ENCODE results near the gene CTBP1. TPM values are rescaled to one million over a fixed set of nuclear protein-coding genes. Genes with fewer than 3 reads are reported as not detected.

The CTBP1 gene
- total RNA-seq, 1 donor from 2014 or later = 133 TPM

DNA sequence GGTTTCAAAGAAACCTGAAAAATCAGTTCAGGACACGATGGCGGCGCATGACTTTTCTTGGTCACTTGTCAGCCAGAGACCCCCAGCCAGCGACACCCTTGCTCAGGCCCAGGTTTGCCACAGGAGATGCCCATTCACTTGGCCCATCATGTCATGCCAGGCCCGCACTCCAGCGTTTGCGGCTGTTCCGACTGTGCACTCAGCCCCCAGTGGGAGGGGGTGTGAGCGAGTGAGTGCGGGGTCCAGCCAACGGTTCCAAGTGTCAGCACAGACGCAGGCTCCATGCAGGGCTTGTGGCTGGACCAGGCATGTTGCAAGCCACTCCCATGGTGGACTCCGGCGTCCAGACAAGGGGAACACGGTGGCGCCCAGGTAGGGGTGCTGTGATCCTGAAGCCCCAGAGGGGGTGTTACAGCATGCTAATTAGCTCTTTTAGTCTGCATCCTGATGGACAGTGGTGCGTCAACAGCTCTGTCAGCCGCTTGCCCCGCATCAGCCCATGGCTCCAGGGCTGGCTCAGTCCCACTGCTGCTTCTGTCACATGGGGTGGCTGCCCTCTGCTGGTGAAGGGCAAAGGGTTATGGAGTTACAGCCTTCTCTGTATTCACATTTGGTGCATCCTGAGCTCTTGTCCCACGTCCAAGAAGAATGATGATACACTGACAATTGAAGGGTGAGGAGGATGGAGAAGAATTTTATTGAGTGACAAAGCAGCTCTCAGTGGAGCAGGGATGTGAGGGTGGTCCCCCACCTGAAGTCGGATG lies 37.0 kb upstream of the CTBP1 start:
- intact Hi-C loops (cut with micrococcal nuclease) = no loop called here
- DNase-seq = no peak
- ATAC-seq = no peak

DNA sequence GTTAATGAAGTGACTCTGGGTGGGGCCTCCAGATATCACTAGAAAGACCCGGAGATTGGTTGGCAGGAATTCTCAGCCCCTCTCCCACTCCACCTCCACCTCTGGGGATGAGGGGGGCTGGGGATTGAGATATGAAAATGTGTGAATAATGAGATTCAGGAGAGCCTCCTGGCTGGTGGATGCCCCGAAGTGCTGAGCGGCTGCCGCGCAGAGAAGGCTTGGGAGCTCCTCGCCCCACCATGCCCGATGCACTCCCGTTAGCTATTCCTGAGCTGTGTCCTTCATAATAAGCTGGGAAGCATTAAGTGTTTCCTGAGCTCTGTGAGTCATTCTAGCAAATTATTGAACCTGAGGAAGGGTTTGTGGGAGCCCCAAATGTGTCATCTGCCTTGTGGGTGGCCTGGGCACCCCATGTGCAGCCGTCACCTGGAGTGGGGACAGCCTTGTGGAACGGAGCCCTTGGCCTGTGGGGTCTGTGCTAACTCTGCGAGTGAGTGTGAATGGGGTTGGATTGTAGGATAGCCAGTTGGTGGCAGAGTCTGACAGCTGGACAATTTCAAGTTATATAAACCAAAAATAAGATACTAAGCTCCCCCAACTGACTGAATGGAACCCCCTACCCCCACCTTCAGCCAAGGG lies 36.3 kb upstream of the CTBP1 start:
- intact Hi-C loops (cut with micrococcal nuclease) = no loop called here
- ATAC-seq (no peak), DNase-seq (no peak)

DNA sequence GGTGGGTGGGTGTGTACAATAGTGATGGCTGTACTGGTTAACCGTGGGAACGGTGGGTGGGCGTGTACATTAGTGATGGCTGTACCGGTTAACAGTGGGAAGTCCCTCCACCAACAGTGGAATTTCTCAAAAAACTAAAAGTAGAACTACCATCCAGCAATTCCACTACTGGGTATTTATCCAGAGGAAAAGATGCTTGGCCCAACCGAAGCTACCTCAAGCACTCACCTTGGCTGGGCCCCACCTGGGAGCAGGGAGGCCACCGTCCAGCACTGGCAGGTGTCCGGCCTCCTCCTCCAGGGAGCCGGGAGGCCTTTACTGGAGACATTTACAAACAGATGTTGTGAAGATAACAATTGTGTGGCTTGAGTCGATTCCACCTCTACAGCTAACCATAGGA lies 34.8 kb upstream of the CTBP1 start:
- DNase-seq = no peak
- ATAC-seq = no peak
- intact Hi-C loops (cut with micrococcal nuclease) = no loop called here

DNA sequence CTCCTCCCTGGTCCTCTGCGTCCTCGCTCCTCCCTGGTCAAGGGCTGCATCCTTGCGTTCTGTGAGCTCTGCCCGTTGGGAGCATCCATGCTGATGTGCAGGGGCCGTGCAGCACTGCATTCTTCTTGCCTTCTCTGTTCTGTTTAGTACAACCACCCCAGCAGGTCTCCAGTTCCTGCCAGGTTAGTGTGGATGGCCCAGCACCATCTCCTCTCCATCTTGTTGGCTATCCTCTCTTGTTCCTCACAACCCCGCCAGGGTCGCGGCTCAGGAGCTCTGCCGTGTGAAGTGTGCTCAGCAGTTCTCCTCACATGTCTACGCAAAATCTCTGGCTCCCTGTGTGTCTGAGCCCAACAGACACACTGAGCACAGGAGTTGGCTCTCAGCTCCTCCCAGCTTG lies 30.3 kb upstream of the CTBP1 start:
- ATAC-seq = no peak
- intact Hi-C loops (cut with micrococcal nuclease) = no loop called here

DNA sequence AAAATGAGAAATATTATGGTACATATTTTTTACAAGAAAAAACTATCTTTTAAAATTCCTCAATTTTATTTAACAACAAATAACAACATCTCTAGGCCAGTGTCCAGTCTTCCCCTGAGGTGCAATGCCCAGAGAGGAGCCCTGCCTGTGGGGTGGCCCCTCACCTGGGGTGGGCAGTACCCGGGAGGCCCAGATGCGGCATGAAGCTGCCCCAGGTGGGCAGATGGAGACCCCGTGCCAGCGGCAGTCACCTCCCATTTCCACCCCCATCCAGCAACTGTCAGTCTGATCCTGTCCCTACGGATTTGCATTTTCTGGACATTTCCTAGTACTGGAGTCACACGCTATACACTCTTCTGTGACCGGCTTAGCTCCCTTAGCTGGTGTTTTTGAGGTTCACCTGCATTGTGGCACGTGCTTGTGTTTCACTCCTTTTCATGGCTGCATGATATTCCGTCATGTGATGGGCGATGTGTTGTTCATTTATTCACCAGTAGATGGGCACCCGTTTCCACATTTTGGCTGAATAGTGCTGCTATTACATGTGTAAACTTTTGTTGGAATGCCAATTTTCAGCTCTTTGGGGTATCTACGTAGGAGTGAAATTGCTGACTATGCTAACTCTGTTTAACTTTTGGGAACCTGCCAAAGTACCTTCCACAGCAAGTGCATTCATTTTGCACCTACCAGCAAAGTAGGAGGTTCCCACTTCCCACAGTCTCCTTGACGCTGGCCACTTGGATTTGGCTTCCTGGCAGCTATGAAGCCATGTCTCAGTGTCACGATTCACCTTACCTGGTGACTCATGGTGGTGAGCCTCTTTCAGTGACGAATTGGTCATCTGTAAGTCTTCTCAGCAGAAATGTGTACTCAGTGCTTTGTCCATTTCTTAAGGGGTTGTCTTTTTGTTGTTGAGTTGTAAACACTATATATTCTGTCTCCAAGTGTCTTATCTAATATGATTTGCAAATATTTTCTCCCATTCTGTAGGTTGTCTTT lies 29.0 kb upstream of the CTBP1 start:
- DNase-seq = no peak
- ATAC-seq = no peak
- intact Hi-C loops (cut with micrococcal nuclease) = no loop called here

More for the DNA sequence above, 30.3 kb upstream of the CTBP1 start:
- DNase-seq = no peak

DNA sequence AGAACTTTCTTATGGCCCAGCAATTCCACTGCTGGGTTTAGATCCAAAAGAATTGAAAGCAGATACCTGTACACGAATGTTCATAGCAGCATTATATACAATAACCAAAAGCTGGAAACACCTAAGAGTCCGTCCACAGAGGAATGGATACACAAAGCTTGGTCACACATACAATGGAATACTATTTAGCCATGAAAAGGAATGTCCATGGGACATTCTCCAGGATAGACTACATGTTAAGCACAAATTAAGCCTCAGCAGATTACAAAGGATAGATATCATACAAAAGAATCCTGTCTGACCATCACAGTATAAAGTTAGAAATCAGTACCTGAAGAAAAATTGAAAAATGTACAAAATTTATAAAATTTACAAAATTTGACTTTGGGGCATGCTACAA lies 28.1 kb upstream of the CTBP1 start:
- intact Hi-C loops (cut with micrococcal nuclease) = no loop called here
- DNase-seq (no peak), ATAC-seq (no peak)

- DNase-seq (no peak), ATAC-seq (no peak)
- intact Hi-C loops (cut with micrococcal nuclease) = no loop called here
These were observed 25.9 kb upstream of the CTBP1 start for GRCh38 chr4:1274871-1275270.

- ATAC-seq (no peak), DNase-seq (no peak)
- intact Hi-C loops (cut with micrococcal nuclease) = no loop called here
These were observed 22.8 kb upstream of the CTBP1 start for GRCh38 chr4:1271686-1272085.

- intact Hi-C loops (cut with micrococcal nuclease) = loop anchor here (10.0 kb wide), 1 partner anchor 134 kb away; no protein-coding TSS in a partner anchor
- no peak for DNase-seq
- ATAC-seq = no peak
These were observed 20.3 kb upstream of the CTBP1 start for GRCh38 chr4:1269209-1269608.

GRCh38 chr4:1266881-1267763 lies 18.2 kb upstream of the CTBP1 start:
- intact Hi-C loops (cut with micrococcal nuclease) = loop anchor here (10.0 kb wide), 1 partner anchor 132 kb away; no protein-coding TSS in a partner anchor
- DNase-seq (no peak), ATAC-seq (no peak)

DNA sequence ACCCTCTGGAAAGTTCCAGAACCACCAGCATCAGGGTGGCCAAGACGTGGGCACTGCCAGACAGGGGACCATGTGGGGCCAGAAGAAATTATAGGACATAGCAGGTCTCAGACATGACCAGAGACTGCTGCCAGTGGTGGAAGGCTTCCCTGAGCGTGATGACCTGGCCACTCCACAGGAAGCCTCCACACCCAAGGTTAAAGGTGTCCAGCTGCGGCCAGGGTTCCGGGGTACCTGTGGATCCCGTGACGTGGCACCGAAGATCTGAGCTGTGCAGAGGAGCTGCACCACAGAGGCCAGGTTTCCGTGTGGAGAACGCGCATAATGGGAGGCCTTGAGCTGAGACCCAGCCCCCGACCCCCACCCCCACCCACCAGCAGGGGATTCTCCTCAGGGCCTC lies 16.4 kb upstream of the CTBP1 start:
- DNase-seq = no peak
- intact Hi-C loops (cut with micrococcal nuclease) = loop anchor here (10.0 kb wide), 1 partner anchor 131 kb away; no protein-coding TSS in a partner anchor

DNA sequence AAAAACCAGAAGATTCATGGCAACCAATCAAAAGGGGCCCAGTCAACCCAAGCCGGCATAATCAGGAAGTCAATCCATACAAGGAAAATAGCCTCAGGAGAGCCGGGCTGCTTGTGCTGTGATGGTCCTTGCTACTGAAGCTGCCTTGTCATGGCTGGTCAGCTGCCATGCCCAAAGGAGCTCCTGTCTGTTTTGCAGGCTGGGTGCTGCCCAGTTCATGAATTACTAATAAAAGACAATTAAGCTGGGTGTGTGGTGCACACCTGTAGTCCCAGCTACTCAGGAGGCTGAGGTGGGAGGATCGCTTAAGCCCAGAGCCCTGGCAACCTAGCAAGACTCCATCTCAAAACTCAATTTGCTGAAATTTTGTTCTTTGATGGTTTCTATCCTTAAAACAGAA lies 16.0 kb upstream of the CTBP1 start:
- intact Hi-C loops (cut with micrococcal nuclease) = loop anchor here (10.0 kb wide), 1 partner anchor 130 kb away; no protein-coding TSS in a partner anchor
- DNase-seq = no peak
- no peak for ATAC-seq

More for the DNA sequence above, 16.4 kb upstream of the CTBP1 start:
- ATAC-seq = no peak

GRCh38 chr4:1261107-1261928 lies 12.4 kb upstream of the CTBP1 start:
- no peak for DNase-seq
- ATAC-seq = no peak

GRCh38 chr4:1260418-1261106 lies 11.6 kb upstream of the CTBP1 start:
- DNase-seq (no peak), ATAC-seq (no peak)
- intact Hi-C loops (cut with micrococcal nuclease) = loop anchor here (10.0 kb wide), 1 partner anchor 126 kb away; no protein-coding TSS in a partner anchor

More at GRCh38 chr4:1261107-1261928, 12.4 kb upstream of the CTBP1 start:
- intact Hi-C loops (cut with micrococcal nuclease) = loop anchor here (10.0 kb wide), 1 partner anchor 127 kb away; no protein-coding TSS in a partner anchor

DNA sequence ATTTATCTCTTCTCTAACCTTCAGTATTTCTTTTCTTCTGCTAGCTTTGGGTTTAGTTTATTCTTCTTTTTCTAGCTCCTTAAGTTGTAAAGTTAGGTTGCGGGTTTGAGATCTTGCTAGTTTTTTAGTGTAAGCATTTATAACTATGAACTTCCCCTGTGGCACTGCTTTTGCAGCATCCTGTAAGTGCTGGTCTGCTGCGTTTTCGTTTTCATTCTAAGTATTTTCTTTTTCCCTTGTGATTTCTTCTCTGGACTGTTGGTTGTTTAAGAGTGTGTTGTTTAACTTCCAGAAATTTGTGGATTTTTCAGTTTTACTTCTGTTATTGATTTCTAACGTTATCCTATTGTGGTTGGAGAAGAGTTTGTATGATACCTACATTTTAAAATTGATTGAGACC lies 11.0 kb upstream of the CTBP1 start:
- no peak for DNase-seq
- intact Hi-C loops (cut with micrococcal nuclease) = loop anchor here (10.0 kb wide), 2 partner anchors 95 to 125 kb away; no protein-coding TSS in a partner anchor
- no peak for ATAC-seq

- DNase-seq = no peak
- intact Hi-C loops (cut with micrococcal nuclease) = loop anchor here (10.0 kb wide), 1 partner anchor 94 kb away; no protein-coding TSS in a partner anchor
- ATAC-seq = no peak
These were observed 9.5 kb upstream of the CTBP1 start for GRCh38 chr4:1258457-1258856.

DNA sequence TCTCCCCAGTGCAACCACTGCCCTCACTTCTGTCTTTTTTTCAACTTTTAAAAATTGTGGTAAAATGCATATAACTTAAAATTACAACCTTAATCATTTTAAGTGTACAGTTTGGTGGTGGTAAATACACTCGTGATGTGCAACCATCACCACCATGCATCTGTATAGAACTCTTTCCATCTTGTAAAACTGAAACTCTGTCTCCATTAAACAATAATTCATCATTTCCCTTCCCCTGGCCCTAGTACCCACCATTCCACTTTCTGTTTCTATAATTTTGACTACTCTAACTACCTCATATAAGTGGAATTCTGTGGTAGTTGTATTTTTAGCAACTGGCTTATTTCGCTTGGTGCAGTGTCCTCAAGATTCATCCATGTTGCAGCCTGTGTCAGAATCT lies 6.8 kb upstream of the CTBP1 start:
- intact Hi-C loops (cut with micrococcal nuclease) = loop anchor here (10.0 kb wide), 1 partner anchor 91 kb away; no protein-coding TSS in a partner anchor
- ATAC-seq (no peak), DNase-seq (no peak)
